ENCODE measurements around the gene EBLN2. TPM values are rescaled to one million over a fixed set of nuclear protein-coding genes. Genes with fewer than 3 reads are reported as not detected.

The EBLN2 gene
- polyA plus RNA-seq, 3 donors: 0.27 to 4.6 (median 0.40) TPM

DNA sequence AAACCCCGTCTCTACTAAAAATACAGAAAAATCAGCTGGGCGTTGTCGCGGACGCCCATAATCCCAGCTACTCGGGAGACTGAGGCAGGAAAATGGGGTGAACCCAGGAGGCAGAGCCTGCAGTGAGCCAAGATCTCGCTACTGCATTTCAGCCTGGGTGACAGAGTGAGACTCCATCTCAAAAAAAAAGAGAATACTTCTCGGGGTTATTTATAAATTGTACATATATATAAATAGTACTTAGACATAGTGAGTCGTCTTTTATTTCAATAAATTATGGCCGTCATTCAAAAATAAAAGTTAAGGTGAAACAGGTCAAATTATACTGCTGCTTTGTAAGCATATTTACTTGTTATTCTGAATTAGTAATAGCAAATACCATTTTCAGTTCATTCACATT, 12.1 kb upstream of the EBLN2 start:
- Histone ChIP-seq H3K27me3 (ENCODE audit: control insufficient read depth in 2 of 2, insufficient read depth in 2 of 2, low read length in 2 of 2) (no peaks in the 10 kb centered on the region), H2AFZ (ENCODE audit: insufficient read depth, low read depth, low read length, poor library complexity, severe bottlenecking) (no peak overlapping the region), H3K4me3 (replicated peaks in 1 of 3; ENCODE audit: low read depth in 2 of 3, low read length in 3 of 3) (no peak overlapping the region), H3K79me2 (ENCODE audit: insufficient read depth, low read length) (peaks cover 85% of the 10 kb centered on the region), H4K20me1 (ENCODE audit: insufficient read depth, low read length) (peaks cover 55% of the 10 kb centered on the region), H3K9ac (ENCODE audit: insufficient read depth, low read length, poor library complexity, severe bottlenecking) (no peak overlapping the region), H3K27ac (ENCODE audit: low read depth in 1 of 2, low read length in 2 of 2) (no peak overlapping the region), H3K4me2 (replicated peaks; ENCODE audit: extremely low read depth, low read length, poor library complexity, severe bottlenecking) (no peak overlapping the region), H3K9me3 (replicated peaks in 1 of 2; ENCODE audit: control insufficient read depth in 1 of 2, insufficient read depth in 1 of 2, low read length in 2 of 2) (no peaks in the 10 kb centered on the region), H3K4me1 (ENCODE audit: control insufficient read depth in 1 of 2, insufficient read depth in 2 of 2, low read length in 2 of 2) (no peaks in the 10 kb centered on the region), H3K36me3 (replicated peaks in 1 of 2; ENCODE audit: control insufficient read depth in 1 of 2, insufficient read depth in 2 of 2, low read length in 2 of 2) (peaks cover 18 to 44% of the 10 kb centered on the region in 2 donors)
- H3K27me3 Mint-ChIP-seq (ENCODE audit: low read depth in 3 of 3): peaks cover 0 to 2% (median 0%) of the 10 kb centered on the region in 3 donors
- no peaks in the 10 kb centered on the region for H3K9me3 Mint-ChIP-seq
- intact Hi-C loops (cut with micrococcal nuclease): no loop called here
- TF ChIP-seq, protein P1, sequence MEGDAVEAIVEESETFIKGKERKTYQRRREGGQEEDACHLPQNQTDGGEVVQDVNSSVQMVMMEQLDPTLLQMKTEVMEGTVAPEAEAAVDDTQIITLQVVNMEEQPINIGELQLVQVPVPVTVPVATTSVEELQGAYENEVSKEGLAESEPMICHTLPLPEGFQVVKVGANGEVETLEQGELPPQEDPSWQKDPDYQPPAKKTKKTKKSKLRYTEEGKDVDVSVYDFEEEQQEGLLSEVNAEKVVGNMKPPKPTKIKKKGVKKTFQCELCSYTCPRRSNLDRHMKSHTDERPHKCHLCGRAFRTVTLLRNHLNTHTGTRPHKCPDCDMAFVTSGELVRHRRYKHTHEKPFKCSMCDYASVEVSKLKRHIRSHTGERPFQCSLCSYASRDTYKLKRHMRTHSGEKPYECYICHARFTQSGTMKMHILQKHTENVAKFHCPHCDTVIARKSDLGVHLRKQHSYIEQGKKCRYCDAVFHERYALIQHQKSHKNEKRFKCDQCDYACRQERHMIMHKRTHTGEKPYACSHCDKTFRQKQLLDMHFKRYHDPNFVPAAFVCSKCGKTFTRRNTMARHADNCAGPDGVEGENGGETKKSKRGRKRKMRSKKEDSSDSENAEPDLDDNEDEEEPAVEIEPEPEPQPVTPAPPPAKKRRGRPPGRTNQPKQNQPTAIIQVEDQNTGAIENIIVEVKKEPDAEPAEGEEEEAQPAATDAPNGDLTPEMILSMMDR (IDR thresholded peaks at IDR 0.05): no peak
- H3K4me3 Mint-ChIP-seq: no peak overlapping the region
- 98% methylated on average over 6 of the region's 10 CpGs for WGBS (ENCODE audit: insufficient coverage)
- no peak for DNase-seq
- H3K27ac Mint-ChIP-seq: no peak overlapping the region
- peaks cover 13 to 41% of the 10 kb centered on the region in 2 donors for H3K36me3 Mint-ChIP-seq
- peaks cover 2% of the 10 kb centered on the region for H3K4me1 Mint-ChIP-seq

DNA sequence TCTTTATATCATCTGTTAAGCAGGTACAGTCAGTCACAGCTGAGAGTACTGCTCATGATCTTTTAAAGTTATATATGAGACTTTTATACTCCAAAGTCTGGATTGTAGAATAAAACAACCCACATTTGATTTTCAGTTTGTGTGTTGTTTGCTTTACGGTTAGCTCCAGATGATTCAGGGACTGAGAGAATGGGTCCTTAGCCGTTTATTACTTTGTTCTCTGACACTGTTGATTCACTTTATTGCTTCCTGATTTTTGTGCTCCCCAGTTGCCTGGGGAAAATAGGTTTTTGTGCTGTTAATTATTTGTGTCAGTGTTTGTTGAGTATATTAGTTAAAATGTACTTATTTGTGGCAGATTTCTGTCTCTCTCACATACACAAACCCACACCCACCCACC, 8.6 kb upstream of the EBLN2 start:
- Mint-ChIP-seq H3K27me3 (ENCODE audit: low read depth in 3 of 3) (peaks cover 0 to 1% (median 0%) of the 10 kb centered on the region in 3 donors), H3K36me3 (peaks cover 10 to 38% of the 10 kb centered on the region in 2 donors), H3K4me3 (no peak overlapping the region), H3K27ac (no peak overlapping the region), H3K9me3 (no peaks in the 10 kb centered on the region), H3K4me1 (peaks cover 2% of the 10 kb centered on the region)
- no peak overlapping the region for H3K4me3 ChIP-seq (replicated peaks in 1 of 3; ENCODE audit: low read depth in 2 of 3, low read length in 3 of 3)
- no peak overlapping the region for H3K9ac ChIP-seq (ENCODE audit: insufficient read depth, low read length, poor library complexity, severe bottlenecking)
- peaks cover 20% of the 10 kb centered on the region for H4K20me1 ChIP-seq (ENCODE audit: insufficient read depth, low read length)
- intact Hi-C loops (cut with micrococcal nuclease): loop anchor here in 1 of 2 donors (10.0 kb wide), 1 partner anchor 208 kb away; the partner anchor contains the start of gene SHQ1
- H3K27ac ChIP-seq (ENCODE audit: low read depth in 1 of 2, low read length in 2 of 2): no peak overlapping the region
- H3K36me3 ChIP-seq (replicated peaks in 1 of 2; ENCODE audit: control insufficient read depth in 1 of 2, insufficient read depth in 2 of 2, low read length in 2 of 2): peaks cover 17 to 41% of the 10 kb centered on the region in 2 donors
- H3K9me3 ChIP-seq (replicated peaks in 1 of 2; ENCODE audit: control insufficient read depth in 1 of 2, insufficient read depth in 1 of 2, low read length in 2 of 2): no peaks in the 10 kb centered on the region
- TF ChIP-seq, protein P1 (IDR thresholded peaks at IDR 0.05): no peak
- peaks cover 64% of the 10 kb centered on the region for H3K79me2 ChIP-seq (ENCODE audit: insufficient read depth, low read length)
- no peak overlapping the region for H2AFZ ChIP-seq (ENCODE audit: insufficient read depth, low read depth, low read length, poor library complexity, severe bottlenecking)
- H3K4me1 ChIP-seq (ENCODE audit: control insufficient read depth in 1 of 2, insufficient read depth in 2 of 2, low read length in 2 of 2): no peaks in the 10 kb centered on the region
- H3K4me2 ChIP-seq (replicated peaks; ENCODE audit: extremely low read depth, low read length, poor library complexity, severe bottlenecking): no peak overlapping the region
- H3K27me3 ChIP-seq (ENCODE audit: control insufficient read depth in 2 of 2, insufficient read depth in 2 of 2, low read length in 2 of 2): no peaks in the 10 kb centered on the region
- WGBS (ENCODE audit: insufficient coverage): 0% methylated on average over 1 of the region's 2 CpGs
- no peak for DNase-seq

Data from CD14-positive monocyte (primary cell).